Central memory CD8-positive, alpha-beta T cell (primary cell): Measurements from ENCODE around the gene ZNF746.
A peak's percentile ranks its signal among the peaks of the same experiment; 100 is the strongest.
"Not testable (repeated sequence)": the region's sequence is repeated elsewhere in the genome, so short reads cannot be mapped to it uniquely, and the experiment has no call there.

Experiments
- ATAC-seq: fragments of 150-1000 bp; cut with Tn5 transposase; replicated peaks from 2 replicates; pipeline ENCODE4 v1.10.0; 2022; ENCODE audit warnings: mild to moderate bottlenecking, moderate FRiP score, moderate number of reproducible peaks; ENCODE audit not compliant: poor library complexity, severe bottlenecking; ENCODE audit errors: extremely low read depth
- DNase-seq, 2 donors: peaks; one replicate each; pipeline ENCODE4 v3.0.0; 2021; ENCODE audit warnings: low spot score in 2 of 2
- H3K27ac Mint-ChIP-seq: one replicate; pipeline ENCODE4 v1.8.0; 2022; ENCODE audit warnings: low read depth, mild to moderate bottlenecking, moderate library complexity, mixed read lengths
- H3K27me3 Mint-ChIP-seq: one replicate; pipeline ENCODE4 v1.8.0; 2022; ENCODE audit warnings: mixed read lengths
- H3K36me3 Mint-ChIP-seq: one replicate; pipeline ENCODE4 v1.8.0; 2022; ENCODE audit warnings: mild to moderate bottlenecking, moderate library complexity, mixed read lengths; ENCODE audit not compliant: insufficient read depth
- H3K4me1 Mint-ChIP-seq: one replicate; pipeline ENCODE4 v1.8.0; 2022; ENCODE audit warnings: mixed read lengths
- H3K4me3 Mint-ChIP-seq: one replicate; pipeline ENCODE4 v1.8.0; 2022; ENCODE audit warnings: mild to moderate bottlenecking, moderate library complexity, mixed read lengths
- H3K9me3 Mint-ChIP-seq: one replicate; pipeline ENCODE4 v1.8.0; 2022; ENCODE audit warnings: mixed read lengths

ZNF746 gene

GRCh38 chr7:149449897-149450296 lies 47.7 kb downstream of the ZNF746 start:
- H3K36me3 Mint-ChIP-seq = peaks cover 60% of the 10 kb centered on the region
- H3K9me3 Mint-ChIP-seq = no peaks in the 10 kb centered on the region

GRCh38 chr7:149448961-149449360 lies 48.6 kb downstream of the ZNF746 start:
- Mint-ChIP-seq H3K36me3 (peaks cover 55% of the 10 kb centered on the region), H3K27ac (no peak overlapping the region), H3K4me3 (no peak overlapping the region), H3K27me3 (no peaks in the 10 kb centered on the region), H3K4me1 (peaks cover 10% of the 10 kb centered on the region), H3K9me3 (no peaks in the 10 kb centered on the region)
- ATAC-seq (no peak), DNase-seq (no peak)

More at GRCh38 chr7:149449897-149450296, 47.7 kb downstream of the ZNF746 start:
- no peak overlapping the region for H3K27ac Mint-ChIP-seq
- H3K4me1 Mint-ChIP-seq = peaks cover 5% of the 10 kb centered on the region
- H3K4me3 Mint-ChIP-seq = no peak overlapping the region
- no peaks in the 10 kb centered on the region for H3K27me3 Mint-ChIP-seq
- no peak for ATAC-seq
- no peak for DNase-seq

GRCh38 chr7:149446026-149446425 lies 51.6 kb downstream of the ZNF746 start:
- DNase-seq, H3K9me3 Mint-ChIP-seq, ATAC-seq, H3K27ac Mint-ChIP-seq, H3K27me3 Mint-ChIP-seq, H3K4me3 Mint-ChIP-seq: not testable (repeated sequence)
- Mint-ChIP-seq H3K4me1 (peaks cover 15% of the 10 kb centered on the region), H3K36me3 (peaks cover 44% of the 10 kb centered on the region)

GRCh38 chr7:149444287-149444686 lies 53.3 kb downstream of the ZNF746 start:
- Mint-ChIP-seq H3K27ac (no peak overlapping the region), H3K4me1 (peaks cover 23% of the 10 kb centered on the region), H3K9me3 (no peaks in the 10 kb centered on the region), H3K36me3 (peaks cover 27% of the 10 kb centered on the region), H3K27me3 (no peaks in the 10 kb centered on the region), H3K4me3 (no peak overlapping the region)
- no peak for ATAC-seq
- no peak for DNase-seq

DNA sequence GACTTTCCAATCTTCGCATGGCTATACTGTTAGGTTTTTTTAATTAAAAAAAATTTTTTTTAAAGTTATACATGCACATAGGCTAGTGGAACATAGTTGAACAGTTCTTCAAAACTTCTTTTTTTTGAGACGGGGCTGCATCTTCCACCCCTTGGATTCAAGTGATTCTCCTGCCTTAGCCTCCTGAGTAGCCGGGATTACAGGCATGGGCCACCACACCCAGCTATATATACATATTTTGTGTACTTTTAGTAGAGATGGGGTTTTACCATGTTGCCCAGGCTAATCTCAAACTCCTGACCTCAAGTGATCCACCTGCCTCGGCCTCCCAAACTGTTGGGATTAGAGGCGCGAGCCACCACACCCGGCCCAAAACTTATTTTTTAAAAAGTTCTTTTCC lies 54.1 kb downstream of the ZNF746 start:
- Mint-ChIP-seq H3K4me3 (no peak overlapping the region), H3K27me3 (no peaks in the 10 kb centered on the region), H3K36me3 (peaks cover 24% of the 10 kb centered on the region), H3K9me3 (no peaks in the 10 kb centered on the region), H3K4me1 (peaks cover 30% of the 10 kb centered on the region), H3K27ac (no peak overlapping the region)
- ATAC-seq (no peak), DNase-seq (no peak)

GRCh38 chr7:149442924-149443323 lies 54.7 kb downstream of the ZNF746 start:
- Mint-ChIP-seq H3K27ac (no peak overlapping the region), H3K9me3 (no peaks in the 10 kb centered on the region), H3K27me3 (no peaks in the 10 kb centered on the region), H3K36me3 (peaks cover 24% of the 10 kb centered on the region), H3K4me1 (peaks cover 30% of the 10 kb centered on the region), H3K4me3 (no peak overlapping the region)
- no peak for DNase-seq
- no peak for ATAC-seq

DNA sequence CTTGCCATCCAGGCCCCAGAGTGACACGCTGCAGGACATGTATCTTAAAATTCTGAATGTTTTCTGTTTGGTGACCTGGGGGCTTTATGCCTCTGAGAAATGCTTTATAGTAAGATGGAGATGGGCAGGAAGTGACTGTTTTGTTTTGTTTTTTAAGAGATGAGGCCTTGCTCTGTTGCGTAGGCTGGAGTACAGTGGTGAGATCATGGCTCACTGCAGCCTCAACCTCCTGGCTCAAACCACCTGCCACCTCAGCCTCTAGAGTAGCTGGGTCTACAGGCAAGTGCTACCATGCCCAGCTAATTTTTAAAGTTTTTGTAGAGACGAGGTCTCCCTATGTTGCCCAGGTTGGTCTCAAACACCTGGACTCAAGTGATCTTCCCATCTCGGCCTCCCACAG lies 57.4 kb downstream of the ZNF746 start:
- no peak overlapping the region for H3K4me3 Mint-ChIP-seq
- peaks cover 13% of the 10 kb centered on the region for H3K36me3 Mint-ChIP-seq
- H3K4me1 Mint-ChIP-seq = peaks cover 30% of the 10 kb centered on the region
- H3K27ac Mint-ChIP-seq = peak overlapping the region; percentile 83
- no peak for DNase-seq
- H3K27me3 Mint-ChIP-seq = no peaks in the 10 kb centered on the region
- ATAC-seq = peak; percentile 52
- no peaks in the 10 kb centered on the region for H3K9me3 Mint-ChIP-seq

DNA sequence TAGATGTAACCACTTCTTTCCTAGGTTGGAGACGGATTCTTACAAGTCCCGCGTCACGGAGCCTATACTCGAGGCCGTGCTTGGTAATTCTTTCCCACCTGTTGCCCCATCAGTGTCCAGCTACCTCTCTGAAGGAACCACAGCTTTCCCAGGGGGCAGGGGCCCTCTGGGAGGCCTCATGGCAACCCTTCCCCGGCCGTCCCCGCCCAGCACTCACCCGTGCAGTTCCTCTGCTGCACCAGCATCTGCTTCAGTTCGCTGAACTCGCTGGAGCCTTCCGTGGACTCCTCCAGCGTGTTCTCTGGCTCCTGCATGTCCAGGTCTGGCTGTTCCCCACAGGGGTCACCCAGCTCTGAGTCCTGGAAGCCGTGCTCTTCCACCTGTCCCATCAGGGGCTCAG lies 61.3 kb downstream of the ZNF746 start:
- Mint-ChIP-seq H3K4me3 (no peak overlapping the region), H3K27me3 (no peaks in the 10 kb centered on the region), H3K4me1 (peaks cover 22% of the 10 kb centered on the region), H3K27ac (no peak overlapping the region), H3K9me3 (no peaks in the 10 kb centered on the region), H3K36me3 (peaks cover 23% of the 10 kb centered on the region)
- DNase-seq = no peak
- no peak for ATAC-seq

GRCh38 chr7:149433124-149433523 lies 64.5 kb downstream of the ZNF746 start:
- ATAC-seq = no peak
- H3K4me1 Mint-ChIP-seq = peaks cover 11% of the 10 kb centered on the region
- peaks cover 30% of the 10 kb centered on the region for H3K36me3 Mint-ChIP-seq
- H3K27me3 Mint-ChIP-seq = no peaks in the 10 kb centered on the region
- H3K4me3 Mint-ChIP-seq = no peak overlapping the region
- no peaks in the 10 kb centered on the region for H3K9me3 Mint-ChIP-seq
- peak overlapping the region; percentile 30 for H3K27ac Mint-ChIP-seq
- no peak for DNase-seq

DNA sequence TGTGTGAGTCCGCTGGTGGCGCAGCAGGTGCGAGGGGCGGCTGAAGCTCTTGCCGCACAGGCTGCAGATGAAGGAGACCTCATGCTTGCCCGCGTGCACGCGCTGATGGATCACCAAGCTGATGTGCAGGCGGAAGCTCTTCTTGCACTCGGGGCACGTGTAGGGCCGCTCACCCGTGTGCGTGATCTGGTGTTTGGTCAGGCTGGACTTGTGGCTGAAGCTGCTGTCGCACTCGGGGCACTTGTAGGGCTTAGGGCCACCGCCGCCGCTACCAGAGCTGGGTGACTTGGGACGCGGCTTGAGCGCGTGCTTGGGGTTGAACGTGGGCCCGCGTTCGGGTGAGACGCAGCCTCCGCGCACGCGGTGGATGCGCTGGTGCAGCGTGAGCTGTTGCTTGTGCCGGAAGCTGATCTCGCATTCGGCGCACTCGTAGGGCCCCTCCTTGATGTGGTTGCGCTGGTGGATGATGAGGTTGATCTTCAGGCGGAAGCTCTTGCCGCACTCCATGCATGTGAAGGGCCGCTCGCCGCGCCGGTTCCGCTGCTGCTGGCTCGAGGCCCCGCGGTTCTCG lies 65.4 kb downstream of the ZNF746 start:
- peaks cover 28% of the 10 kb centered on the region for H3K36me3 Mint-ChIP-seq
- no peaks in the 10 kb centered on the region for H3K27me3 Mint-ChIP-seq
- H3K27ac Mint-ChIP-seq = no peak overlapping the region
- H3K4me3 Mint-ChIP-seq = no peak overlapping the region
- ATAC-seq = no peak
- DNase-seq = no peak
- H3K4me1 Mint-ChIP-seq = peaks cover 11% of the 10 kb centered on the region
- no peaks in the 10 kb centered on the region for H3K9me3 Mint-ChIP-seq

DNA sequence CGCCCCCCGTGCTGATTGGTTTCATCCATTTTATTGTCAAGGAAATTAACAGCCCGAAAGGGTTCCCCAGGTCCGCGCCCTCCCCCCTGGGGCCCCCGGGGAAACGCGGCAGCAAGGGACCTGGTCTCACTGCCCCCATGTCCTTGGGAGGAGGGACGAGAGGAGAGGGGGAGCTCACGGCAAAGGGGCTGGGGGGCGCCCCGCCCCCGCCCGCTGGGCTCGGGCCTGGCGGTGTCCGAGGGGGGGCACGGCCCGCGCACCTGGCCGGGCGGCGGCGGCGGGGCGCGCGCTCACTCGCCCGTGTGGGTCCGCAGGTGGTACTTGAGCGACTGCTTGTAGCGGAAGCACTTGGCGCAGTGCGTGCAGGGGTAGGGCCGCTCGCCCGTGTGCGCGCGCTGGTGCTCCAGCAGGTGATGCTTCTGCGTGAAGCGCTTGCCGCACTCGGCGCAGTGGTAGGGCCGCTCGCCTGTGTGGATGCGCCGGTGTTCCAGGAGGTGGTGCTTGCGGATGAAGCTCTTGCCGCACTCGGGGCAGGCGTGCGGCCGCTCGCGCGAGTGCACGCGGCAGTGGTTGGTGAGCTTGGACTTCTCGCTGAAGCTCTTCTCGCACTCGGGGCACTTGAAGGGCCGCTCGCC lies 66.0 kb downstream of the ZNF746 start:
- Mint-ChIP-seq H3K36me3 (peaks cover 28% of the 10 kb centered on the region), H3K27me3 (no peaks in the 10 kb centered on the region), H3K4me1 (peaks cover 11% of the 10 kb centered on the region), H3K4me3 (no peak overlapping the region), H3K9me3 (no peaks in the 10 kb centered on the region), H3K27ac (no peak overlapping the region)
- ATAC-seq (no peak), DNase-seq (no peak)

DNA sequence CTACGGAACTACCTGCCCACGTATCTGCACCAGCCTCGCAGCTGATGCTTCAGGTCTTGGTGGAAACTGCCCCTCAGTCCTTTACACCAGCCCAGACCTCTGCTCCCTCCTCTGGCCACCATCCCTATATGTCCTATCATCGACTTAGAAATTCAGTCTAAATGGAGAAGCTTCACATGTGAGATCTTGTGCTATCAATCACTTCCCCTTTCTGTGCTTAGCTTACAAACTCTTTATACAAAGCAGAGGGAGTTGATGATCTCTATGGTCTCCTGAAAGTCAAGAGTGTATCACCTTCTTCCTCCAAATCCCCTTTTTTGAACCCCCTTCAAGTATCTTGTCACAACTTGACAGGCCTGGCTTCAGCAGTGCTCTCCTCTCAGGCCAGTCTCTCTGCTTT lies 67.4 kb downstream of the ZNF746 start:
- Mint-ChIP-seq H3K36me3 (peaks cover 24% of the 10 kb centered on the region), H3K9me3 (no peaks in the 10 kb centered on the region), H3K4me1 (peaks cover 11% of the 10 kb centered on the region), H3K4me3 (no peak overlapping the region), H3K27me3 (no peaks in the 10 kb centered on the region), H3K27ac (no peak overlapping the region)
- DNase-seq (no peak), ATAC-seq (no peak)

- no peak overlapping the region for H3K27ac Mint-ChIP-seq
- H3K4me1 Mint-ChIP-seq = peaks cover 11% of the 10 kb centered on the region
- no peak for DNase-seq
- H3K9me3 Mint-ChIP-seq = no peaks in the 10 kb centered on the region
- no peak overlapping the region for H3K4me3 Mint-ChIP-seq
- H3K27me3 Mint-ChIP-seq = no peaks in the 10 kb centered on the region
- ATAC-seq = no peak
- H3K36me3 Mint-ChIP-seq = peaks cover 17% of the 10 kb centered on the region
Observed at GRCh38 chr7:149427893-149428292, 69.7 kb downstream of the ZNF746 start.
